HepG2 (cell line): ENCODE measurements around the gene CRISPLD2. TPM values are rescaled to one million over a fixed set of nuclear protein-coding genes. Genes with fewer than 3 reads are reported as not detected.

Experiments used
- FOXA3 ChIP-seq: IDR thresholded peaks from 2 replicates; pipeline ENCODE4 v1.6.1; 2016; ENCODE audit warnings: missing genetic modification reagents, missing compliant biosample characterization
- GATA4 ChIP-seq: sonication (generic); IDR thresholded peaks from 2 replicates; pipeline ENCODE4 v1.6.1; 2016; ENCODE audit warnings: antibody characterized with exemption, low read depth, borderline replicate concordance
- KDM6A ChIP-seq: IDR thresholded peaks from 2 replicates; pipeline ENCODE4 v1.6.1; 2016; ENCODE audit warnings: low read depth
- KMT2A ChIP-seq: sonication (generic); formaldehyde crosslinking; IDR thresholded peaks from 2 replicates; pipeline ENCODE4 v1.4.0; 2020; ENCODE audit warnings: missing genetic modification reagents
- NAIF1 ChIP-seq: sonication (generic); formaldehyde crosslinking; IDR thresholded peaks from 2 replicates; pipeline ENCODE4 v1.5.0; 2020; ENCODE audit warnings: mild to moderate bottlenecking, missing genetic modification reagents, borderline replicate concordance
- NFKBIZ ChIP-seq: IDR thresholded peaks from 2 replicates; pipeline ENCODE4 v1.6.1; 2018; ENCODE audit warnings: missing genetic modification reagents, missing compliant biosample characterization
- POLR2AphosphoS2 ChIP-seq: IDR thresholded peaks from 2 replicates; pipeline ENCODE4 v1.6.1; 2011; ENCODE audit warnings: low read depth, low read length, improper control_type of control experiment
- PRDM10 ChIP-seq: sonication (generic); formaldehyde crosslinking; IDR thresholded peaks from 2 replicates; pipeline ENCODE4 v1.4.0; 2020; ENCODE audit warnings: low read depth, missing genetic modification reagents
- RBM22 ChIP-seq: fragments of 200-400 bp; formaldehyde crosslinking; optimal IDR thresholded peaks from 2 replicates; pipeline ENCODE3; 2017; ENCODE audit warnings: mild to moderate bottlenecking, low read length, moderate library complexity
- SNAPC5 ChIP-seq: sonication (generic); formaldehyde crosslinking; IDR thresholded peaks from 2 replicates; pipeline ENCODE4 v1.8.1; 2023; ENCODE audit warnings: mild to moderate bottlenecking, missing genetic modification reagents, borderline replicate concordance
- TAF1 ChIP-seq: sonication (generic); formaldehyde crosslinking; IDR thresholded peaks from 2 replicates; pipeline ENCODE4 v1.4.0; 2020; ENCODE audit warnings: missing genetic modification reagents
- TRIM22 ChIP-seq: fragments of 450-650 bp; IDR thresholded peaks from 2 replicates; pipeline ENCODE4 v1.6.1; 2017
- XRCC5 ChIP-seq: fragments of 200-400 bp; formaldehyde crosslinking; optimal IDR thresholded peaks from 2 replicates; pipeline ENCODE3; 2017; ENCODE audit warnings: mild to moderate bottlenecking, low read length
- ZBTB14 ChIP-seq: sonication (generic); formaldehyde crosslinking; IDR thresholded peaks from 2 replicates; pipeline ENCODE4 v1.4.0; 2020; ENCODE audit warnings: missing genetic modification reagents
- ZBTB38 ChIP-seq: sonication (generic); formaldehyde crosslinking; IDR thresholded peaks from 2 replicates; pipeline ENCODE4 v1.5.1; 2020; ENCODE audit warnings: mild to moderate bottlenecking, missing genetic modification reagents
- ZMYM4 ChIP-seq: sonication (generic); formaldehyde crosslinking; IDR thresholded peaks from 2 replicates; pipeline ENCODE4 v1.8.1; 2023; ENCODE audit warnings: mild to moderate bottlenecking, missing genetic modification reagents
- ZNF253 ChIP-seq: sonication (generic); formaldehyde crosslinking; IDR thresholded peaks from 2 replicates; pipeline ENCODE4 v1.8.0; 2022; ENCODE audit warnings: mild to moderate bottlenecking, missing genetic modification reagents, borderline replicate concordance
- ZNF550 ChIP-seq: sonication (generic); formaldehyde crosslinking; IDR thresholded peaks from 2 replicates; pipeline ENCODE4 v1.4.0; 2020; ENCODE audit warnings: mild to moderate bottlenecking, missing genetic modification reagents, borderline replicate concordance
- ZNF713 ChIP-seq: sonication (generic); formaldehyde crosslinking; IDR thresholded peaks from 2 replicates; pipeline ENCODE4 v1.4.0; 2020; ENCODE audit warnings: mild to moderate bottlenecking, missing genetic modification reagents
- ZNF761 ChIP-seq: sonication (generic); formaldehyde crosslinking; conservative IDR thresholded peaks from 2 replicates; pipeline ENCODE4 v1.4.0; 2020; ENCODE audit warnings: mild to moderate bottlenecking, missing genetic modification reagents
- ZNF841 ChIP-seq: sonication (generic); formaldehyde crosslinking; IDR thresholded peaks from 2 replicates; pipeline ENCODE4 v1.8.1; 2023; ENCODE audit warnings: missing genetic modification reagents, borderline replicate concordance
- ZSCAN31 ChIP-seq: sonication (generic); formaldehyde crosslinking; IDR thresholded peaks from 2 replicates; pipeline ENCODE4 v1.5.0; 2020; ENCODE audit warnings: low read depth, mild to moderate bottlenecking, missing genetic modification reagents
- polyA plus RNA-seq, 8 experiments: library from polyadenylated mRNA; depleted of rRNA in 3 of 8; stranded (reverse) in 7 of 8; unstranded in 1 of 8; fragments of >200 nt; fragmentation: Illumina TruSeq in 4 of 8; extraction: Trizol in 4 of 8; gene quantifications; 2 replicates each; pipeline versions ENCODE4 v1.2.1 to v1.2.3, GENCODE V29; 2011 to 2016; ENCODE audit warnings: low read depth in 4 of 8, missing spikeins in 1 of 8, mixed read lengths in 1 of 8; ENCODE audit not compliant: insufficient read depth in 1 of 8
- total RNA-seq, 5 experiments: library from RNA; depleted of rRNA; stranded (reverse); fragments of >200 nt; fragmentation: Illumina TruSeq; extraction: Trizol; gene quantifications; 2 replicates each; pipeline ENCODE4 v1.2.3, GENCODE V29; 2016; ENCODE audit warnings: low read depth in 1 of 5
- TF ChIP-seq, protein P1 (sequence below): sonication (generic); formaldehyde crosslinking; IDR thresholded peaks from 2 replicates; pipeline ENCODE4 v1.4.0; 2020; ENCODE audit warnings: missing genetic modification reagents

Gene CRISPLD2
- total and polyA plus RNA-seq, 2 of the 13 experiments (the other 11 are each of a cell fraction or from before 2014, with no cell fraction given), result 0.04 to 0.31 TPM

DNA sequence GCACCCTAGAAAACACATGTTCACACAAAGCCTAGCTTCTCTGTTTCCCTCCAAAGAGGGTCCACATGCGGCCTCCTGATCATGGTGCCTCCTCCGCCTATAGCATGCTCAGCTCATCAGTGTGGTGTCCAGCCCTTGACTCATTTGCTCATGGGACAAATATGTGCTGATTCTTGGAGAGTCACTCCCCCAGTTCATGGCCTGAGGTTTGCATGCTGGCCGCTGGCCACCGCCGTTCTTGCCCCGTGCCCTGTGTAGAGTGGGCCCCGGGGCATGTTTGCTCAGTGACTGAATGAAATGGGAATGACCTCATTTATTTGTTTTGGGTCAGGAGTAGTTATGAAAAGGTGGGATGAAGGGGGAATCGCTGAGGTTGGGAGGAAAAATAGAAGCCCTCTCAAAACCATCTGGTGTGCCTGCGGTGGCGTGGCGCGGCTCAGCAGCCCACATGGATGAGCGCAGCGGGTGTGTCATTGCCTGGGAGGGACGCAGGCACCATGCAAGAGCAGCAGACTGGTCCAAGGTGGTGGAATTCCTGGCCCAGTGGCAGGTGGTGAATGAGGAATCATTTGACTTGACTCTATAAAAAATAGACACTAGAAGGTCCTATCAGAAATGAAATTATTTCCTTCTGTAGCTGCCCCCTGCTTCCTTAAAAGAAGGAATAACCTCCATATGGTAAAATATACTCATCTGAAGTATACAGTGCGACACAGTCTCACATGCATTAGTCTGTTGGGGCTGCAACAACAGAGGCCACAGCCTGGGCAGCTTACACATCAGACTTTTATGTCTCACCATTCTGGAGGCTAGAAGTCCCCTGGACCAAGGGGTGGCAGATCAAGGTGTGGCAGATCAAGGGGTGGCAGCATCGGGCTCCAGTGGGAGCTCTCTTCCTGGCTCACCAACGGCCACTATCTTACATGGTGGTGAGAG, 31.7 kb downstream of the CRISPLD2 start (continued):
- TF ChIP-seq ZNF713 (no peak), KMT2A (CRISPR knock-in tag) (no peak), NFKBIZ (no peak), RBM22 (no peak), POLR2AphosphoS2 (no peak), ZSCAN31 (no peak), FOXA3 (CRISPR knock-in tag) (peak; percentile 96), XRCC5 (peak; percentile 79), ZNF253 (no peak; the same call in 1 of the 2 replicates), ZNF841 (CRISPR knock-in tag) (no peak), ZMYM4 (CRISPR knock-in tag) (no peak), ZBTB14 (no peak), ZBTB38 (no peak), TAF1 (CRISPR knock-in tag) (no peak), ZNF550 (no peak), TRIM22 (no peak), NAIF1 (no peak; the same call in 1 of the 2 replicates), GATA4 (no peak), SNAPC5 (CRISPR knock-in tag) (no peak), KDM6A (CRISPR knock-in tag) (peak; percentile 62; the same call in 1 of the 2 replicates), ZNF761 (CRISPR knock-in tag) (no peak), PRDM10 (CRISPR knock-in tag) (no peak; the same call in 1 of the 2 replicates)
- TF ChIP-seq, protein P1, sequence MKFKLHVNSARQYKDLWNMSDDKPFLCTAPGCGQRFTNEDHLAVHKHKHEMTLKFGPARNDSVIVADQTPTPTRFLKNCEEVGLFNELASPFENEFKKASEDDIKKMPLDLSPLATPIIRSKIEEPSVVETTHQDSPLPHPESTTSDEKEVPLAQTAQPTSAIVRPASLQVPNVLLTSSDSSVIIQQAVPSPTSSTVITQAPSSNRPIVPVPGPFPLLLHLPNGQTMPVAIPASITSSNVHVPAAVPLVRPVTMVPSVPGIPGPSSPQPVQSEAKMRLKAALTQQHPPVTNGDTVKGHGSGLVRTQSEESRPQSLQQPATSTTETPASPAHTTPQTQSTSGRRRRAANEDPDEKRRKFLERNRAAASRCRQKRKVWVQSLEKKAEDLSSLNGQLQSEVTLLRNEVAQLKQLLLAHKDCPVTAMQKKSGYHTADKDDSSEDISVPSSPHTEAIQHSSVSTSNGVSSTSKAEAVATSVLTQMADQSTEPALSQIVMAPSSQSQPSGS (CRISPR knock-in tag), result peak; percentile 100
